ENCODE results near the gene CNBP.
"Not testable (repeated sequence)": the region's sequence is repeated elsewhere in the genome, so short reads cannot be mapped to it uniquely, and the experiment has no call there.

The CNBP gene

DNA sequence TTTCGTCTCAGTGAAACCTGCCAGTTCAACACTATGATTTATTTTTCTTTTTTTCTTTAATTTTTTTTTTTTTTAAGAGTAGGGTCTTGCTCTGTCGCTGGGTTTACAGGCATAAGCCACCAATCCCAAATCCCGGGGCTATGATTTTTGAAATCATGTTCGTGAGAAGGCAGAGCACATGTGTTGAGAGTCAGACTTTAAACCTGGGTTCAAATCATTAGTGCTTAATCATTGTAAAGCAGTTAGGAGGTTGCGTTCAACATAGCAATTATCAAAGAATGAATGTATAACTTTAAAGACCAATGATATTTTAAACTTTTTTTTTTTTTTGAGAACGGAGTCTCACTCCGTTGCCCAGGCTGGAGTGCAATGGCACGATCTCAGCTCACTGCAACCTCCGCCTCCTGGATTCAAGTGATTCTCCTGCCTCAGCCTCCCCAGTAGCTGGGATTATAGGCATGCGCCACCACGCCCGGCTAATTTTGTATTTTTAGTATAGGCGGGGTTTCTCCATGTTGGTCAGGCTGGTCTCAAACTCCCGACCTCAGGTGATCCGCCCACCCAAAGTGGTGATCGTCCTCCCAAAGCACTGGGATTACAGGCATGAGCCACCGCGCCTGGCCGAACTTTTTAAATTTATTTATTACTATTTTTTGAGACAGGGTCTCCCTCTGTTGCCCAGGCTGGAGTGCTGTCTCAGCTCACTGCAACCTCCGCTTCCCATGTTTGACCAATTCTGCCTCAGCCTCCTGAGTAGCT, 1.3 kb upstream of the CNBP start:
- not testable (repeated sequence) for DNase-seq

DNA sequence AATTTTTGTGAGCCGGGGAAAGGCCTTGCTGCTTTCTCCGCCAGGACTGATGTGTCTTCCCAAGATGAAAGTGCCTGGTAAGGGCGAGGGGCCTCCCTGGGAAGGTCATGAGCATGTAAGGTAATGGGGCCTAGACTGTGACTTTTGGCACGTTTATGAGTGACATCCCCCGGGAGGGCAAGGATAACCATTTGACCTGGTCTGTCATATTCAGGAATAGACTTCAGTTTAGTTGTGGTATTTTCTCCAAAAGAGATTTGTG, 631 bp upstream of the CNBP start:
- DNase-seq: peak in 1 of 2 donors; percentile 27

DNA sequence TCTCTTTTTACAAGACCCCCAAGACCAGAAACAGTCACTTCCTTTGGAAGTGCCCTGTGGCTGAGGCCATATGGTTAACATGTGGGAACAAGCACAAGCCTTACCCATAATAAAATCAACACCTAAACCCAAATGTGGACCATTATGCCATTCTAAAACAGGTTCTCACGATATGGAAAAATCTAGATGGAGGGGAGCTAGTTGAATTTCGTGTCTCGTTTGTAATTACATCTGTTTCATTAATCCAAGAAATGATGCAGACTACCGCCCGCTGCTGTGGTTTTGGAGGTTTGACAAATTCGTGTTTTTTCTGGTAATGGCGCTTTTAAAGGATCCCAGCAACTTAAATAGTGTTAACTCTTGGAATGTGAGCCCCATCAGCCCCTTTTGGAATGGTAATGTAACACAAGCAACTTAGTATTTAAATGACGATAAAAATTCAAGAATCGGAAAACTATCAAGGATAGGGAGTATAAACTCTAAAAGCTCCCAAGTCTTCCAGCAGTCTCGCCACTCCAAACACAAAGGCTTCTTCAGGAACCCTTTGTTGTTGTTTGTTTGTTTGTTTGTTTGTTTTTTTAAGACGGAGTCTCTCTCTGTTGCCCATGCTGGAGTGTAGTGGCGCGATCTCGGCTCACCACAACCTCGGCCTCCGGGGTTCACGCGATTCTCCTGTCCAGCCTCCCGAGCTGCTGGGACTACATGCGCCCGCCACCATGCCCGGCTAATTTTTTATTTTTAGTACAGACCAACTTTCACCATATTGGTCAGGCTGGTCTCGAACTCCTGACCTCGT, 1.1 kb downstream of the CNBP start:
- peak; percentile 10 to 50 for DNase-seq

DNA sequence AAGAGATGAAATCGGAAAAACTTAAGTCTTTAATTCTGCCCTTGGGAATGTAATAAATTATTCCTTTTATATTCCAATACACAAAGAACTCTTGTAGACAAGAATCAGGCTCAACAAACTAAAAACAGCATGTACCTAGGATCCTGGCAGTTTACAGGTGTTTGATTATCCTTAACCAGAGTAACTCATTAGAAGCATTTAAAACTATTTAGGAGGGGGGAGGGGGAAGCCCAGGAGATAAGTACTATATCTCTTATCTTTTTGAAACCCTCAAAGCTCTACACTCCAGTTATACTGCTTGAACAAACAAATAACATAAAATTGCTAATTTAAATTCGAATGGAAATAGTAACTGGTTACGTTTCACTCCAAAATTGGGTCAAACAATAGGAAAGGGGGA, 1.9 kb downstream of the CNBP start:
- no peak for DNase-seq

DNA sequence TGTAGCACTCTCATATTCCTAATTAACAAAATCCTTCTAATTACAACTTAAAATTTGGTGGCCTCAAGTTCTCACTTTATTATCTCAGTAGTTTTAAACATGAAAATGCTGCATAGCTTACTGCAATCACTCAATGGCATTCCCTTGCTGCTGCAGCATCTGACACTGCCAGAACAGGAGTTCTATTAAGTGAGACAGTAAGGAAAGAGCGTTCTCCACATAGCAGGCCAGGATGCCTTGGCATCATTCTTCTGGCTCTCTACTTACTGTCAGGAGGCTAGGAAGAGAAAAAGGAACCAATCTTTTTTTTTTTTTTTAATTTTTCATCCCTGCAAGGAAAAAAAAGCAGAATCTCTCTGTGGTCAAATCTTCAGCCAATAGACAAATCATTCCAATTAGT, 3.2 kb downstream of the CNBP start:
- no peak for DNase-seq

DNA sequence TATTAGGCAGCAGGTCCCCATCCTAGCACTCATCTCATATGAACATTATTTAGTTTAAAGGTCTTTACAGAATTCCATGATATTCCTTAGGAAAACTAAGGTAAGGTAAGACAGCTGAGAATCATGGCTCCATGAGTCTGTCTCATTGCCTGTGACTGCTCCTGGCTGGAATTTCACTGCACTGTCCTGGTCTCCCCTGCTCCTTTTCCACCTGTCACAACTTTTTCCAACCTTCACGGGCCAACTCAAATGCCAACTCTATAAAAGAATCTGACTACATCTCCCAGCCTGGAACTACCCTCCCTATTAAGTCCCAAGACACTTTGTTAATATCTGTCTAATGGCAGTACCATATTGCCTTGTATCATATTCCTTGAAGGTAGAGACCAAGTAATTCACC, 7.6 kb downstream of the CNBP start:
- no peak for DNase-seq

DNA sequence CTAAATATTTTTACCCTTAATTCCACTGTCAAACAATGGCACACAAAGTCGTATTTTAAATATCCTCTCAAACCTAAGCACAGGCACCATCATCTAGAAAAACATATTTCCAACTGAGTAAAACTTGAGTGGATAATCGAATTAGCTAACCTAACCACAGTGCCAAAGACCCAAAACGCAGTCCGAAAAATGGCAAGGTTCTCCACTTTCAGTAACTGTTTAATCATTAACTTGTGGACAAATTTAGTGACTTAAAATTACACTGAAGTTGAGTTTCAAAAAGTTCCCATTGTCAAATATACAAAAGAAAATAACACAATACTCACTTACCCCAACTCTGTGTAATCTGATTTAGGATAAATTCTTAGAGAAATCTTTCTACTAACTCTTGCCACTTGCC, 10.0 kb downstream of the CNBP start:
- no peak for DNase-seq

DNA sequence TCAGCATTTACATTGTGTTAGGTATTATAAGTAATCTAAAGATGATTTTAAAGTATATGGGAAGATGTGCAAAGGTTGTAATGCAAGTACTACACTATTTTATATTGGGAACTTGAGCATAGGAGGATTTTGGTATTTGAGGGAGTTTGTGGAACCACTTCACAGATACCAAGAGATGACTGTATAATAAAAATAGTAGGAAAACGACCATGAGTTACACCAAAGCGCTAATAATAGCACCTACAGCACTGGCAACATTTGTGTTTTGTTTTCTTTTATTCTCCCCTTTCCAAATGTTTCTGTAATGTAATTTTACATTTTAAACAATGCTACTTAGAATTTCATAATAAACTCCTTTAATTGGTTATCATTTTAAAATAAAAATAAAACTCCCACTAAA, 10.5 kb downstream of the CNBP start:
- DNase-seq: no peak

DNA sequence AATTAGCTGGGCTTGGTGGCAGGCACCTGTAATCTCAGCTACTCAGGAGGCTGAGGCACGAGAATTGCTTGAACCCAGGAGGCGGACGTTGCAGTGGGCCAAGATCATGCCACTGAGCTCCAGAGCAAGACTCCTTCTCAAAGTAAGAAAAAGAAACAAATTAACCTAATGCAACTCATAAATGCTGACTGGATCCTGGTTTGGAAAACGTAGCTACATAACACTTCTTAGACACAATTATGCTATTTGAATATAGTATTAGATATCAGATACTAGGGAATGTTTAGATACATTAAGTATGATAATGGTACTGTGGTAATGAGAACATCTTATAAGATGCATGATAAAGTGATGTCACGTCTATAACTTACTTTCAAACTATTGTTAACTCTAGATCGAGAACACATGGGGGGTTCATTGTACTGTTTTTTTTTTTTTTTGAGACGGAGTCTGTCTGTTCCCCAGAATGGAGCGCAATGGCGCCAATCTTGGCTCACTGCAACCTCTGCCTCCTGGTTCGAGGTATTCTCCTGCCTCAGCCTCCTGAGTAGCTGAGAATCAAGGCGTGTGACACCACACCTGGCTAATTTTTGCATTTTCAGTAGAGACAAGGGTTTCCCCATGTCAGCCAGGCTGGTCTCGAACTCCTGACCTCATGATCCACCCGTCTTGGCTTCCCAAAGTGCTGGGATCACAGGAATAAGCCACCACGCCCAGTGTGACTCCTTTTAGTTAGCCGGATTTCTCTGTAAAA, 16.9 kb downstream of the CNBP start:
- no peak for DNase-seq

DNA sequence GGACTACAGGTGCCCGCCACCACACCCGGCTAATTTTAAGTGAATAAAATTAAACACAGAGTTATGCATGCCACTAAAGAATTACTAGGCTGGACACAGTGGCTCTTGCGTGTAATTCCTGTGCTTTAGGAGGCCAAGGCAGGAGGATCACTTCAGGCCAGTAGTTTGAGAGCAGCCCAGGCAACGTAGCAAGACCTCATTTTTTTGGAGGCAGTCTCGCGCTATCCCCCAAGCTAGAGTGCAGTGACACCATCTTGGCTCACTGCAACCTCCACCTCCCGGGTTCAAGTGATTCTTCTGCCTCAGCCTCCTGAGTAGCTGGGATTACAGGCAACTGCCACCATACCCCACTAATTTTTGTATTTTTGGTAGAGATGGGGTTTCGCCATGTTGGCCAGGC, 18.1 kb downstream of the CNBP start:
- not testable (repeated sequence) for DNase-seq

DNA sequence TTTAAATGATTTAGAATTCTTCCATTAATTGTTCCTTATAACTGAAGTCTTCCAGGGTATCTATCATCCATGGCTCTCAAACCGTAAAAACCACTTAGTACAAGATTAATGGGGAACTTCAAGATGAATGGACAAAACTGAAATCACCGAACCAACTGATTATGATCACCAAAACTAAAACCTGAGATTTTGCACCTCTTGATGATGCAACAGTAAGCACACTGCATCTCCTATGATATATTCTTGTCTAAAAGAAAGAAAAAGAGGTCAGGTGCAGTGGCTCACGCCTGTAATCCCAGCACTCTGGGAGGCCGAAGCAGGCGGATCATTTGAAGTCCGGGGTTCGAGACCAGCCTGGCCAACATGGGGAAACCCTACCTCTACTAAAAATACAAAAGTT, 19.2 kb downstream of the CNBP start:
- no peak for DNase-seq

DNA sequence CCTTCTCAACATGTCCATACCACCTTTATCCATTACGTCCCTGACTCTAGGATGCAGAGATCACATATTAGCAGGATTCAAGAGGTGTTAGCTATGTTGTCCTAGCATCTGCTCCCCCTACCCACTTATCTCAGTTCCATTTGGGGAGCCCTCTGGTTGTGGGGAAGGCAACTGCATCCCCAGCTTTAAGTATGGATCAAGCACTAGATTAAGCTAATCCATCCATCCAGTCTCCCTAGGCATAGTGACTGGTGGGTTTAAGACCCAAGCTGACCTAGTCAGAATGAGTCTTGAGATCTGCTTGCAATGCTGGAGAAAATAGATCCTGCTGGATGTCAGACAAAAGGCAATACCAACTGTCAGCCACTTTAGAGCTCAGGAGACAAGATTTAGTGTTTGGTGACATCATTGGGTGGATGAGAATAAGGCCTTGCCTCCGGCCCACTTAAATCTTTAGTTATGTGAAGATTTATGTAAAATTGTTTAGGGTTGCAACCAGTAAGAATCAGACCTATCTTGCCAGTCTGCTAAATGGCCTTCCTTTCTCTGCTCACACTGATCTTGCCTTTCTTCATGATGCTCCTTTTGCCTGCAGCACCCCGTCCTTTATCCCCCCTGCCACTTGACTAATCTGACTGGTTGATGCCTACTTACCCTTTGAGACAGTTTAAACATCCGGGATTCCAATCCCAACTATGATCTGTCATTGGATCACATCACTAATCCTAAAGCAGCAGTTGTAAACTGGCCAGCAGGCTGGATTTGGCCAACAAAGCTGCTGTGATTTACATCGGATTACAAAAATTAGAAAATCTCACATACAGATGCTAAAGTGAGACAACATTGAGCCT, 20.7 kb downstream of the CNBP start:
- DNase-seq: peak in 1 of 2 donors; percentile 23

DNA sequence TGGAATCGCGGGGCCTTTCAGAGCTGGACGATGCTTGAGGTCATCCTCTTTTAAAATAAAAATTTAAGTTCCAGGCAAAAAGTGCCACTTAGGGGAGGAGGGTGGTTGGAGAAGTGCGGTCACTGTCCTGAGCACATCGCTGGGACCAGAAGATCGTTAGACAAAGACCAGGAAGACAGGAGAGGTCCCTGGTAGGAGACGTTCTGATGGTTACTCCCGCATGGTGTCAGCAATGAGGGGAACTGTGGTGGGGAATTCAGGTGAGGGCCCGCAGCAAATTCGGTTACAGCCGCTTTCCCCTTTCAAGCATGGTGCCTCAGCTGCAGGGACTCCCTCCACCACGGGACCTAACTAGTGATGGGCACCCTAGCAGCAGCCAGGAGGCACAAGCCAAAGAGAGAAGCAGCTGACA, 21.8 kb downstream of the CNBP start:
- DNase-seq: peak in 1 of 2 donors; percentile 41

DNA sequence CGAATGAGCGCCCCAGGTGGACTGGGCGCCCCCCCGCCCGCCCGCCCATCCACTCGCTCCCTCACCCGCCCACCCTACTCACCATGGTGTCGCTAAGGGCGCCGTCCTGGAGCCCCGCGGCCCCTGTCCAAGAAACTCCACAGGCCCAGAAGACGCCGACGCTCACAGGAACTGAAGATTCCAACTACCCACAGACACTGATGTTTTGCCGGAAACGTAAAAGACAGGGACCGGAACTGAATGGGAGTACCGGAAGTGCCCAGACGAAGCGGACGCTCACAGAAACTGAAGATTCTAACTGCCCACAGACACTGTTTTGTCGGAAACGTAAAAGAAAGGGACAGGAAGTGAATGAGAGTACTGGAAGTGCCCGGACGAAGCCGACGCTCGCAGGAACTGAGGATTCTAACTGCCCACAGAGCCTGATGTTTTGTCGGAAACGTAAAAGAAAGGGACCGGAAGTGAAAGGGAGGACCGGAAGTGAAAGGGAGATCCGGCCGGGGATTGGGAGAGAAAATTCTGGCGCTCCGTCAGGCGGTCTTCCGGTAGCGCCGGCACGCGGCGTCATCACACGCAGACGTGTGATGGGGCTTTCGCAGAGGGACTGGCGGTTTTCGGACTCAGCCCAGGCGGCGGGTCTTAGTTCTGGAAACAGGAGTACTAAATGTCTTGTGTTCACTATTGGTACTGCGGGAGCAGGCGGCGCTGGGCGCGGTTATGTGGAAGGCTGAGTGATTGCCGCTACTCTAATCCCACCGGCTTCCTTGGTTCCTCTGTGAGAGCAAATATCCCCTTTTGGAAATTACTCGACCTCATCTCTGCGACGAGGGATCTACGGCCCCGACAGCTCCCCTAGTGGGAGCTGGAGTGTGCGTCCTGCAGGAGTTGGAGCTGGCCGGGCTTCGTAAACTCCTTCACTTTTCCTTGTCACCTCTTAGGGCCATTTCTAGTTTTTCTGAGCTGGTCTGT, 22.5 kb downstream of the CNBP start, which contains the start of gene ISY1:
Gene ISY1, minus strand, starts transcription at position 173 of the 969 bp plus-strand sequence. Its CDS starts 88 bp downstream, at position 85.
- peak; percentile 91 to 92 for DNase-seq

DNA sequence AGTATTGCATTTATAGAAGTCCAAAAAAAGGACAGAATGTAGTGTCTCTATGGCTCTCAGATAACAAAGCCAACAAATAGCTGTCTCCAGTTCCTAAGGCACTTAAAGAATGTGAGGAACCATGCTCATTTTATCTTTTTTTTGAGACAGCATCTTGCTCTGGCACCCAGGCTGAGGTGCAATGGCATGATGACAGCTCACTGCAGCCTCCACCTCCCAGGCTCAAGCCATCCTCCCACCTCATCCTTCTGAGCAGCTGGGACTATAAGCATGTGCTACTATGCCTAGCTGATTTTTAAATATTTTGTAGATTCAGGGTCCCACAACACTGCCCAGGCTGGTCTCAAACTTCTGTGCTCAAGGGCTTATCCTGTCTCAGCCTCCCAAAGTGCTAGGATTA, 38.9 kb downstream of the CNBP start:
- no peak for DNase-seq

DNA sequence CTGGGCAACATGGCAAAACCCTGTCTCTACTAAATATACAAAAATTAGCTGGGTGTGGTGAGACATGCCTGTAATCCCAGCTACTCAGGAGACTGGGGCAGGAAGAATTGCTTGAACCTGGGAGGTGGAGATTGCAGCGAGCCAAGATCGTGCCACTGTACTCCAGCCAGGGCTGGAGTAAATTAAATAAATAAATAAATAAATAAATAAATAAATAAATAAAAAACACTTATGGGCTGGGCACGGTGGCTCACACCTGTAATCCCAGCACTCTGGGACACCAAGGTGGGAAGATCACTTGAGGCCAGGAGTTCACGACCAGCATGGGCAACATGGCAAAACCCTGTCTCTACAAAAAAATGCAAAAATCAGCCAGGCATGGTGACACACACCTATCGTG, 42.7 kb downstream of the CNBP start:
- not testable (repeated sequence) for DNase-seq

DNA sequence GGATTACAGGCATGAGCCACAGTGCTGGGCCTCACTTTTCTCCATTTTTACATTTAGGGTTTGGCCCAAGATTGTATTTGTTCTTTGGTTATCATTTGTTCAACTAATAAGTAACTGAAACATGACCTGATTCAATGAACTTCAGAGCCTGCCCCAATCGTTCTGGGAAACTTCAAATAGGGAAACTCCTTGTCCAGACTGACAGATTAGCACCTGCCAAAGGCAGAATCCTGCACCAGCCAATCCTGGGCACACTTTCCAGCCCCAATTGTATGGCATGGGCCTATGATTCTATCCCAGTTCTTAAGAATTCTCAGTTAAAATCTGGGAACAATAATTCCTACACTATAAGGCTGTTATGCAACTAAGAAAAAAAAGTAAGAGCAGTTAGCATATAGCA, 43.8 kb downstream of the CNBP start:
- no peak for DNase-seq

DNA sequence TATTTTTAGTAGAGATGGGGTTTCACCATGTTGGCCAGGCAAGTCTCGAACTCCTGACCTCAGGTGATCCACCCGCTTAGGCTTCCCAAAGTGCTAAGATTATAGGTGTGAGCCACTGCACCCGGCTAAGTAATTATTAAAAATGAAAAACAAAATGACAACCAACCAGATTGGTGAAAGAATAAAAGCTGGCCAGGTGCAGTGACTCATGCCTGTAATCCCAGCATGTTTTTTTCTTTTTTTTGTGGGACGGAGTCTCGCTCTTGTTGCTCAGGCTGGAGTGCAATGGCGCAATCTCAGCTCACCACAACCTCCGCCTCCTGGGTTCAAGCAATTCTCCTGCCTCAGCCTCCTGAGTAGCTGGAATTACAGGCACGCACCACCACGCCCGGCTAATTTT, 47.4 kb downstream of the CNBP start:
- DNase-seq: not testable (repeated sequence)

DNA sequence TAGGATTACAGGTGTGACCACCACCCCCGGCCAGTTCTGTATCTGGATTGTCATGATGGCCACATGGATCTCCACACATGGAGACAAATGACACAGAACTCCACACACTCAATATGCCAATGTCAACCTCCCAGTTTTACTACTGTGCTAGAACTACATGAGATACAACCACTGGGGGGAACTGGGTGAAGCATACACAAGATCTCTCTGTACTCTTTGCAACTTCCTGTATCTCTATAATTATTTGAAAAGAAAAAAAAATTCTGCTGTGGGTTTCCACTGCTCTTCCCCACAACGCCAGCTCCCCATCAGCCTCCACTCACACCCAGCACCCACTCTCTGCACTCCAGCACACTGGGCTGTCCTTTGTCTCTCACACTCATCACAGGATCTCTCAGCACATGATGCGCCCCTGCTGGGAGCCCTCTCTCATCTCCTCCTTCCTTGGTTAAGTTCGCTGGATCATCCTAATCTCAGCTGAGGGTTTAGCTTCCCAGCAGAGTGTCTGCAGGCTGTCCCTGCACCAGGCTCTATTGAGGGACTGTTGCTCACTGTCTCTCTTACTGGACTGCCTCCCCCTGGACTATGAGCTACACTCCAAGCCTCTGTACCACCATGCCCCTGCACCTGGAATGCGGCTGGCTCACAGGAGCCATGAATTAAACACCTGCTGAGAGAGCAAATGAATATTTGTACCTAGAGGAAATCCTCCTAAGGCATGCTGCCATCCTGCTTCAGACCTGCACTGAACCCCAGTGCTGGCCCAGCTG, 51.4 kb downstream of the CNBP start:
- DNase-seq: no peak

DNA sequence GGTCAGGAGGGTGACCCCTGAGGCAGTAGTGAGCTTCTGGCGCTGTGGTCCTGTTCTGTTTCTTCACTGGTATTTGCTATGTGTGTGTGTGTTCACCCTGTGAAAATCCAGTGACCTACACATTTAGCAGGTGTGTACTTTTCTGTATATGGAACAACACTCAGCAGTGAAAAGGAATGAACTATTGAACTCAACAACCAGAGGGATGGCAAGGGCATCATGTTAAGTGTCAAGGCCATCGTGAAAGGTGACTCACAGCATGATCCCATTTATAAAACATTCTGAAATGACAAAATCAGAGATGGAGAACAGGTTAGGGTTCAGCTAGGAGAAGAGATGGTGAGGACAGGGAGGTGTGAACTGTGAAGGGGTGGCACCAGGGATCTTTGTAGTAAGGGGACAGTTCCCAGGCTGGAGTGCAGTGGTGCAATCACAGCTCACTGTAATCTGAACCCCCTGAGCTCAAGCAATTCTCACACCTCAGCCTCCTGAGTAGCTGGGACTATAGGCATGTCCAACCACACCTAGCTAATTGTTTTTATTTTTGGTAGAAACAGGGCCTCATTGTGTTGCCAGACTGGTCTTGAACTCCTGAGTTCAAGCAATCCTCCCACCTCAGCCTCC, 52.1 kb downstream of the CNBP start:
- no peak for DNase-seq
